ENCODE results near the gene SNTG2.

Gene SNTG2

DNA sequence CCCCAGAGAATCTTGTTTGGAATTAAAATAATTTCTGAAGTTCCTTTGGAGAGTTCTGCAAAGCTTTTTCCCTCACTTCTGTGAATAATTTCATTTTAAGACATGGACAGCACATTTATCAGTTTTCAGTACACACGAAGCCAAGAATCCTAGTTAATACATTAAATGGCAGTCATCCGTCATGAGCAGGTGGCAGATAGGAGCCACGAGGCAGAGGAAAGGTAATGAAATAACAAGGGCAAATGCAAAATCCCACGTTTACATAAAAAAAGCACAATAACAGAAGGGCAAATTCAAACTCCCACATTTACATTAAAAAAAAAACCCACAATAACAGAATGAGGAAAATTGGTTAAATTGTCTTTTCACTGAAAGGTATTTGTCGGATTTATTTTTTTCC lies 25.9 kb upstream of the SNTG2 start:
- H4K20me1 ChIP-seq (ENCODE audit: insufficient read depth, low read length, poor library complexity, severe bottlenecking): no peaks in the 10 kb centered on the region
- H3K9ac ChIP-seq (ENCODE audit: low read depth, low read length, poor library complexity, severe bottlenecking): no peak overlapping the region
- no peaks in the 10 kb centered on the region for H3K9me2 ChIP-seq (replicated peaks; ENCODE audit: low read depth, low read length)
- H3K4me3 ChIP-seq (ENCODE audit: low read length, poor library complexity, severe bottlenecking): no peak overlapping the region
- TF ChIP-seq, protein P1, sequence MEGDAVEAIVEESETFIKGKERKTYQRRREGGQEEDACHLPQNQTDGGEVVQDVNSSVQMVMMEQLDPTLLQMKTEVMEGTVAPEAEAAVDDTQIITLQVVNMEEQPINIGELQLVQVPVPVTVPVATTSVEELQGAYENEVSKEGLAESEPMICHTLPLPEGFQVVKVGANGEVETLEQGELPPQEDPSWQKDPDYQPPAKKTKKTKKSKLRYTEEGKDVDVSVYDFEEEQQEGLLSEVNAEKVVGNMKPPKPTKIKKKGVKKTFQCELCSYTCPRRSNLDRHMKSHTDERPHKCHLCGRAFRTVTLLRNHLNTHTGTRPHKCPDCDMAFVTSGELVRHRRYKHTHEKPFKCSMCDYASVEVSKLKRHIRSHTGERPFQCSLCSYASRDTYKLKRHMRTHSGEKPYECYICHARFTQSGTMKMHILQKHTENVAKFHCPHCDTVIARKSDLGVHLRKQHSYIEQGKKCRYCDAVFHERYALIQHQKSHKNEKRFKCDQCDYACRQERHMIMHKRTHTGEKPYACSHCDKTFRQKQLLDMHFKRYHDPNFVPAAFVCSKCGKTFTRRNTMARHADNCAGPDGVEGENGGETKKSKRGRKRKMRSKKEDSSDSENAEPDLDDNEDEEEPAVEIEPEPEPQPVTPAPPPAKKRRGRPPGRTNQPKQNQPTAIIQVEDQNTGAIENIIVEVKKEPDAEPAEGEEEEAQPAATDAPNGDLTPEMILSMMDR (conservative IDR thresholded peaks at IDR 0.05; ENCODE audit: low read length): no peak
- TF ChIP-seq EZH2phosphoT487 (IDR thresholded peaks at IDR 0.05; ENCODE audit: borderline replicate concordance): no peak
- no peaks in the 10 kb centered on the region for H3K79me2 ChIP-seq (ENCODE audit: insufficient read depth, low read length)
- H3F3A ChIP-seq (ENCODE audit: low read depth): no peaks in the 10 kb centered on the region
- H3K27me3 ChIP-seq (ENCODE audit: insufficient read depth, low read length, poor library complexity, severe bottlenecking): no peaks in the 10 kb centered on the region
- no peak overlapping the region for H3K4me2 ChIP-seq (ENCODE audit: low read depth, low read length, poor library complexity, severe bottlenecking)
- H2AFZ ChIP-seq (ENCODE audit: low read length): no peak overlapping the region
- no peaks in the 10 kb centered on the region for H3K36me3 ChIP-seq (ENCODE audit: insufficient read depth, low read length)
- H3K9me3 ChIP-seq (ENCODE audit: insufficient read depth, low read depth, low read length): 0 out of 2 replicates have a peak, but pooled peaks cover 3% of the 10 kb centered on the region
- no peaks in the 10 kb centered on the region for H3K4me1 ChIP-seq (ENCODE audit: insufficient read depth, low read length, poor library complexity, severe bottlenecking)

DNA sequence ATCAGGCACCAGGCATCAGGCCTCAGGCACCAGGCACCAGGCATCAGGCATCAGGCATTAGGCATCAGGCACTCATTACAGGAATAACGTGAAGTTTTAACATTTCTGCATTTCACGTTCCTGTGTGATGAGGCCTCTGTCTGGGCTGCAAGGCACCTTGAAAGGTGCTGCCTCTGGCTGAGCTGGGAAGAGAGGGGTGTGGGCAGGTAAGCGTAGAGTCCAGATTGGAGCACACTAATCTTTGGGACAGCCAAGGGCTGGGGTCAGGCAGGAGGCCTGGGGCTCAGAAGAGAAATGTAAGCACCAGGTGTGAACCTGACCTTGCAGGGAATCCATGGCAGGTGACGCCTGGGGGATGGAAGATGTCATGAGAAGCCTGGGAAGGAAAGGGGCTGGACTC lies 25.3 kb upstream of the SNTG2 start:
- Histone ChIP-seq H3K4me2 (ENCODE audit: low read depth, low read length, poor library complexity, severe bottlenecking) (no peak overlapping the region), H3K9ac (ENCODE audit: low read depth, low read length, poor library complexity, severe bottlenecking) (no peak overlapping the region)
- TF ChIP-seq EZH2phosphoT487 (IDR thresholded peaks at IDR 0.05; ENCODE audit: borderline replicate concordance): no peak
- TF ChIP-seq, protein P1 (conservative IDR thresholded peaks at IDR 0.05; ENCODE audit: low read length): no peak

DNA sequence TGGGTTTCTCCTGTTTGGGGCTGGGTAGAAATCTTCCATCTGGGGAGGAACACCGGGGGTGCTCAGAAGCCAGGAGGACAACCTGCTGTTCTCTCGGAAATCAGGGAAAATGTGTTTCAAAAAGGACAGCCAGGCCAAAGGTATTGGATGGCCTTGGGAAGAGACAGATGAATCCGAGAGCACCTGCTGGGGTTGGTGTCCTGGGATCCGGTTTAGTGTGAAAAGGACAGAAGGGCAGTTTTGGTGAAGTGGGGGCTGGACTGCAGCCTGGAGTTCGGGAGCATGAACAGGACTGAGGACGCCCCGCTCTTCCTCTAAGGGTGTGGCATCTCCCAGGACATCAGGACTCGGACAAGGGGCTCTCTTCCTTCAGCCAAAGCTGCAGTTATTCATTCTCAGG lies 24.9 kb upstream of the SNTG2 start:
- Histone ChIP-seq H3K79me2 (ENCODE audit: insufficient read depth, low read length) (no peaks in the 10 kb centered on the region), H3K36me3 (ENCODE audit: insufficient read depth, low read length) (no peaks in the 10 kb centered on the region), H3K4me2 (ENCODE audit: low read depth, low read length, poor library complexity, severe bottlenecking) (no peak overlapping the region)

More for the DNA sequence above, 25.3 kb upstream of the SNTG2 start:
- no peaks in the 10 kb centered on the region for H3K4me1 ChIP-seq (ENCODE audit: insufficient read depth, low read length, poor library complexity, severe bottlenecking)
- H3K9me3 ChIP-seq (ENCODE audit: insufficient read depth, low read depth, low read length): 0 out of 2 replicates have a peak, but pooled peaks cover 3% of the 10 kb centered on the region
- no peaks in the 10 kb centered on the region for H4K20me1 ChIP-seq (ENCODE audit: insufficient read depth, low read length, poor library complexity, severe bottlenecking)
- no peak overlapping the region for H2AFZ ChIP-seq (ENCODE audit: low read length)
- no peaks in the 10 kb centered on the region for H3F3A ChIP-seq (ENCODE audit: low read depth)
- H3K27me3 ChIP-seq (ENCODE audit: insufficient read depth, low read length, poor library complexity, severe bottlenecking): no peaks in the 10 kb centered on the region
- H3K79me2 ChIP-seq (ENCODE audit: insufficient read depth, low read length): no peaks in the 10 kb centered on the region
- no peak overlapping the region for H3K4me3 ChIP-seq (ENCODE audit: low read length, poor library complexity, severe bottlenecking)
- no peaks in the 10 kb centered on the region for H3K9me2 ChIP-seq (replicated peaks; ENCODE audit: low read depth, low read length)
- no peaks in the 10 kb centered on the region for H3K36me3 ChIP-seq (ENCODE audit: insufficient read depth, low read length)

More for the DNA sequence above, 24.9 kb upstream of the SNTG2 start:
- Histone ChIP-seq H3K9me2 (replicated peaks; ENCODE audit: low read depth, low read length) (no peaks in the 10 kb centered on the region), H2AFZ (ENCODE audit: low read length) (no peak overlapping the region), H3K27me3 (ENCODE audit: insufficient read depth, low read length, poor library complexity, severe bottlenecking) (no peaks in the 10 kb centered on the region), H3K4me1 (ENCODE audit: insufficient read depth, low read length, poor library complexity, severe bottlenecking) (no peaks in the 10 kb centered on the region), H3F3A (ENCODE audit: low read depth) (no peaks in the 10 kb centered on the region), H4K20me1 (ENCODE audit: insufficient read depth, low read length, poor library complexity, severe bottlenecking) (no peaks in the 10 kb centered on the region), H3K9ac (ENCODE audit: low read depth, low read length, poor library complexity, severe bottlenecking) (no peak overlapping the region), H3K4me3 (ENCODE audit: low read length, poor library complexity, severe bottlenecking) (no peak overlapping the region), H3K9me3 (ENCODE audit: insufficient read depth, low read depth, low read length) (0 out of 2 replicates have a peak, but pooled peaks cover 3% of the 10 kb centered on the region)
- no peak for TF ChIP-seq EZH2phosphoT487 (IDR thresholded peaks at IDR 0.05; ENCODE audit: borderline replicate concordance)
- TF ChIP-seq, protein P1 (conservative IDR thresholded peaks at IDR 0.05; ENCODE audit: low read length): no peak
